ENCODE results near the gene KANSL3. TPM values are rescaled to one million over a fixed set of nuclear protein-coding genes. Genes with fewer than 3 reads are reported as not detected.

Gene KANSL3
- total and polyA plus RNA-seq, 9 of the 15 experiments (the other 6 are each of a cell fraction or from before 2014, with no cell fraction given), result 11.3 to 43.7 (median 27.9) TPM

- TF ChIP-seq ZBTB40 (IDR thresholded peaks at IDR 0.05) (no peak), ZBTB40 (CRISPR knock-in tag; IDR thresholded peaks at IDR 0.05) (no peak), TAF9B (IDR thresholded peaks at IDR 0.05; ENCODE audit: partially characterized antibody) (no peak), RBM25 (IDR thresholded peaks at IDR 0.05; ENCODE audit: low read depth, low read length, severe bottlenecking) (no peak)
- TF ChIP-seq, protein P1, sequence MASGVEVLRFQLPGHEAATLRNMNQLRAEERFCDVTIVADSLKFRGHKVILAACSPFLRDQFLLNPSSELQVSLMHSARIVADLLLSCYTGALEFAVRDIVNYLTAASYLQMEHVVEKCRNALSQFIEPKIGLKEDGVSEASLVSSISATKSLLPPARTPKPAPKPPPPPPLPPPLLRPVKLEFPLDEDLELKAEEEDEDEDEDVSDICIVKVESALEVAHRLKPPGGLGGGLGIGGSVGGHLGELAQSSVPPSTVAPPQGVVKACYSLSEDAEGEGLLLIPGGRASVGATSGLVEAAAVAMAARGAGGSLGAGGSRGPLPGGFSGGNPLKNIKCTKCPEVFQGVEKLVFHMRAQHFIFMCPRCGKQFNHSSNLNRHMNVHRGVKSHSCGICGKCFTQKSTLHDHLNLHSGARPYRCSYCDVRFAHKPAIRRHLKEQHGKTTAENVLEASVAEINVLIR (CRISPR knock-in tag; IDR thresholded peaks at IDR 0.05), result no peak
Measured at GRCh38 chr2:96618596-96619283, 19.4 kb downstream of the KANSL3 start (continued).

All from K562 (cell line).